Mucosa of stomach (tissue), 1 donor: ENCODE data around the gene CYP2C18.
"Not testable (repeated sequence)": the region's sequence is repeated elsewhere in the genome, so short reads cannot be mapped to it uniquely, and the experiment has no call there.

Experiments
- H3K27me3 ChIP-seq: one replicate; pipeline ENCODE4 v1.7.0; 2013; ENCODE audit warnings: mild to moderate bottlenecking, low read length; ENCODE audit not compliant: control insufficient read depth, insufficient read depth
- H3K36me3 ChIP-seq: one replicate; pipeline ENCODE4 v1.7.0; 2013; ENCODE audit warnings: low read length; ENCODE audit not compliant: control insufficient read depth, insufficient read depth
- H3K4me1 ChIP-seq: one replicate; pipeline ENCODE4 v1.7.0; 2013; ENCODE audit warnings: mild to moderate bottlenecking, low read length; ENCODE audit not compliant: control insufficient read depth, insufficient read depth
- H3K4me3 ChIP-seq: one replicate; pipeline ENCODE4 v1.7.0; 2013; ENCODE audit warnings: low read length
- H3K9ac ChIP-seq: one replicate; pipeline ENCODE4 v1.7.0; 2013; ENCODE audit warnings: mild to moderate bottlenecking, low read length, moderate library complexity
- H3K9me3 ChIP-seq: one replicate; pipeline ENCODE4 v1.7.0; 2013; ENCODE audit warnings: mild to moderate bottlenecking, low read length, moderate library complexity; ENCODE audit not compliant: control insufficient read depth
- donor health status: Pancreatic carcinoma.

CYP2C18 gene

GRCh38 chr10:94683214-94684054 is at the start of gene CYP2C18:
Gene CYP2C18, plus strand, starts transcription at chr10:94683729. Its CDS starts 91 bp downstream, at chr10:94683820.
- Histone ChIP-seq H3K36me3 (no peaks in the 10 kb centered on the region), H3K9me3 (no peaks in the 10 kb centered on the region), H3K9ac (peak within 1 kb of the TSS; percentile 74), H3K27me3 (no peaks in the 10 kb centered on the region), H3K4me1 (peaks cover 14% of the 10 kb centered on the region), H3K4me3 (peak within 1 kb of the TSS; percentile 20)

- H3K4me1 ChIP-seq, H3K9ac ChIP-seq, H3K4me3 ChIP-seq, H3K36me3 ChIP-seq, H3K27me3 ChIP-seq, H3K9me3 ChIP-seq: not testable (repeated sequence)
Measured at GRCh38 chr10:94638097-94638496, 45.4 kb upstream of the CYP2C18 start.

- Histone ChIP-seq H3K4me1 (peaks cover 6% of the 10 kb centered on the region), H3K27me3 (no peaks in the 10 kb centered on the region), H3K36me3 (no peaks in the 10 kb centered on the region), H3K9ac (no peak overlapping the region), H3K4me3 (no peak overlapping the region), H3K9me3 (no peaks in the 10 kb centered on the region)
Measured at GRCh38 chr10:94639902-94640301, 43.6 kb upstream of the CYP2C18 start.

GRCh38 chr10:94640562-94640961 is 43.0 kb upstream of the CYP2C18 start:
- H3K4me3 ChIP-seq = no peak overlapping the region

GRCh38 chr10:94641480-94641879 is 42.0 kb upstream of the CYP2C18 start:
- no peak overlapping the region for H3K4me3 ChIP-seq
- no peak overlapping the region for H3K9ac ChIP-seq
- H3K27me3 ChIP-seq = no peaks in the 10 kb centered on the region

More at GRCh38 chr10:94640562-94640961, 43.0 kb upstream of the CYP2C18 start:
- Histone ChIP-seq H3K9ac (no peak overlapping the region), H3K27me3 (no peaks in the 10 kb centered on the region), H3K4me1 (peaks cover 6% of the 10 kb centered on the region), H3K36me3 (no peaks in the 10 kb centered on the region), H3K9me3 (no peaks in the 10 kb centered on the region)

GRCh38 chr10:94644352-94644751 is 39.2 kb upstream of the CYP2C18 start:
- Histone ChIP-seq H3K4me1 (peaks cover 6% of the 10 kb centered on the region), H3K9ac (no peak overlapping the region), H3K4me3 (no peak overlapping the region), H3K36me3 (no peaks in the 10 kb centered on the region), H3K9me3 (no peaks in the 10 kb centered on the region), H3K27me3 (no peaks in the 10 kb centered on the region)

More at GRCh38 chr10:94641480-94641879, 42.0 kb upstream of the CYP2C18 start:
- Histone ChIP-seq H3K36me3 (no peaks in the 10 kb centered on the region), H3K9me3 (no peaks in the 10 kb centered on the region), H3K4me1 (peaks cover 6% of the 10 kb centered on the region)

GRCh38 chr10:94645285-94645684 is 38.2 kb upstream of the CYP2C18 start:
- Histone ChIP-seq H3K9me3 (no peaks in the 10 kb centered on the region), H3K4me1 (peaks cover under 1% of the 10 kb centered on the region), H3K36me3 (no peaks in the 10 kb centered on the region), H3K27me3 (no peaks in the 10 kb centered on the region), H3K9ac (no peak overlapping the region), H3K4me3 (no peak overlapping the region)

GRCh38 chr10:94655201-94655600 is 28.3 kb upstream of the CYP2C18 start:
- H3K27me3 ChIP-seq, H3K9ac ChIP-seq, H3K36me3 ChIP-seq, H3K4me3 ChIP-seq, H3K4me1 ChIP-seq, H3K9me3 ChIP-seq: not testable (repeated sequence)

GRCh38 chr10:94663061-94663460 is 20.5 kb upstream of the CYP2C18 start:
- not testable (repeated sequence) for H3K4me3 ChIP-seq, H3K9me3 ChIP-seq, H3K27me3 ChIP-seq, H3K36me3 ChIP-seq, H3K9ac ChIP-seq, H3K4me1 ChIP-seq

GRCh38 chr10:94666391-94667102 is 17.0 kb upstream of the CYP2C18 start:
- Histone ChIP-seq H3K9me3 (no peaks in the 10 kb centered on the region), H3K9ac (no peak overlapping the region), H3K27me3 (no peaks in the 10 kb centered on the region), H3K36me3 (no peaks in the 10 kb centered on the region), H3K4me3 (no peak overlapping the region), H3K4me1 (peaks cover 16% of the 10 kb centered on the region)

GRCh38 chr10:94673614-94674321 is 9.8 kb upstream of the CYP2C18 start:
- Histone ChIP-seq H3K9me3 (no peaks in the 10 kb centered on the region), H3K4me1 (peaks cover 44% of the 10 kb centered on the region), H3K9ac (no peak overlapping the region), H3K4me3 (no peak overlapping the region), H3K36me3 (no peaks in the 10 kb centered on the region), H3K27me3 (no peaks in the 10 kb centered on the region)

- Histone ChIP-seq H3K4me3 (no peak overlapping the region), H3K4me1 (peaks cover 41% of the 10 kb centered on the region), H3K36me3 (no peaks in the 10 kb centered on the region), H3K9me3 (no peaks in the 10 kb centered on the region), H3K9ac (no peak overlapping the region), H3K27me3 (no peaks in the 10 kb centered on the region)
Measured at GRCh38 chr10:94676496-94676895, 7.0 kb upstream of the CYP2C18 start.
